Measurements from ENCODE around the gene MZT2B. TPM values are rescaled to one million over a fixed set of nuclear protein-coding genes. Genes with fewer than 3 reads are reported as not detected.
A peak's percentile ranks its signal among the peaks of the same experiment; 100 is the strongest.
"Not testable (repeated sequence)": the region's sequence is repeated elsewhere in the genome, so short reads cannot be mapped to it uniquely, and the experiment has no call there.

Gene MZT2B, protein sequence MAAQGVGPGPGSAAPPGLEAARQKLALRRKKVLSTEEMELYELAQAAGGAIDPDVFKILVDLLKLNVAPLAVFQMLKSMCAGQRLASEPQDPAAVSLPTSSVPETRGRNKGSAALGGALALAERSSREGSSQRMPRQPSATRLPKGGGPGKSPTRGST
- total RNA-seq, result 134 and 254 TPM in 2 replicates
- 47.7 and 54.0 TPM in 2 replicates for polyA plus RNA-seq
- polyA plus RNA-seq (2012), result 229 and 313 TPM in 2 replicates
- polyA minus RNA-seq (ENCODE audit: low replicate concordance), result 5.1 and 11.6 TPM in 2 replicates

DNA sequence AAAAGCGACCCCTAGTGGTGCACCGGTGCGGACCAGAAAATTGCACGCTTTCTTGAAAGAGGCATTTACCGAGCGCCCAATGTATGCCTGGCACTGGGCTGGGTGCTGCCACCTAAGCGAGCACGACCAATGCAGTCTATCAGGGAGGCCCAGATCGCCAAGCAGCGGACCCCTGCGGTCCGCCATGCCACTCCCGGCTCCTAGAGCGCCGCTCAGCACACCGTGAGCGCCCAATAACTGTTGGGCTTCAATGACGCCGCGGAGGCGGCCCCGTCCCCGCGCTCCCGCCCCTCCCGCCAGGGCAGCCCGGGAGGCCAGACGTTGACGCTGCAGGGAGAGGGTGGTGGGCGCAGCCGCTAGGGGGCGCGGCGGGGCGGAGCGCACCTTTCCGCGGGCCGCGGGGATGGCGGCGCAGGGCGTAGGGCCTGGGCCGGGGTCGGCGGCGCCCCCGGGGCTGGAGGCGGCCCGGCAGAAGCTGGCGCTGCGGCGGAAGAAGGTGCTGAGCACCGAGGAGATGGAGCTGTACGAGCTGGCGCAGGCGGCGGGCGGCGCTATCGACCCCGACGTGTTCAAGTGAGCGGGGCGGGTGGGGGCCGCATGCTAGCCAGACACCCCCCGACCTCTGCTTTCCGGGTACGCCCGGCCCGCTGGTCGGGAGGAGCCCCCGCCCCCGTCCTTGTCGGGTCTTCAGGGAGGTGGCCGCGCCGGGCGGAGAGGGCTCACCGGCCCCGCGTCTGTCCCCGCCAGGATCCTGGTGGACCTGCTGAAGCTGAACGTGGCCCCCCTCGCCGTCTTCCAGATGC is at the start of gene MZT2B:
Gene MZT2B, plus strand, starts transcription at position 383 of the 803 bp plus-strand sequence. Its CDS starts 21 bp downstream, at position 404.
- not testable (repeated sequence) for H3K27me3 ChIP-seq (ENCODE audit: control insufficient read depth, insufficient read depth, low read length); H3K36me3 ChIP-seq (ENCODE audit: control insufficient read depth, insufficient read depth, low read length); H3K9me3 ChIP-seq (ENCODE audit: control insufficient read depth, insufficient read depth, low read depth, low read length); H4K20me1 ChIP-seq (ENCODE audit: control insufficient read depth, extremely low read depth, insufficient read depth, low read length); H3K4me1 ChIP-seq (ENCODE audit: control insufficient read depth, extremely low read depth, insufficient read depth, low read length)
- DNase-seq (ENCODE audit: low read depth in 2 of 2), result peak; percentile 77 to 82
- peak within 1 kb of the TSS; percentile 81 to 97 (median 89) for H3K4me3 ChIP-seq (replicated peaks in 1 of 4; ENCODE audit: control extremely low read depth in 1 of 4, insufficient read depth in 1 of 4, low read depth in 3 of 4, low read length in 4 of 4)
- H3K9ac ChIP-seq (ENCODE audit: insufficient read depth, low read length), result peak within 1 kb of the TSS; percentile 89
- peaks cover 59% of the 10 kb centered on the region for H3K79me2 ChIP-seq (ENCODE audit: control insufficient read depth, insufficient read depth, low read length)
- H3K27ac ChIP-seq (ENCODE audit: insufficient read depth, low read length), result peak within 1 kb of the TSS; percentile 90
- H2AFZ ChIP-seq (ENCODE audit: low read length), result peak within 1 kb of the TSS; percentile 81
- TF ChIP-seq, protein P1, sequence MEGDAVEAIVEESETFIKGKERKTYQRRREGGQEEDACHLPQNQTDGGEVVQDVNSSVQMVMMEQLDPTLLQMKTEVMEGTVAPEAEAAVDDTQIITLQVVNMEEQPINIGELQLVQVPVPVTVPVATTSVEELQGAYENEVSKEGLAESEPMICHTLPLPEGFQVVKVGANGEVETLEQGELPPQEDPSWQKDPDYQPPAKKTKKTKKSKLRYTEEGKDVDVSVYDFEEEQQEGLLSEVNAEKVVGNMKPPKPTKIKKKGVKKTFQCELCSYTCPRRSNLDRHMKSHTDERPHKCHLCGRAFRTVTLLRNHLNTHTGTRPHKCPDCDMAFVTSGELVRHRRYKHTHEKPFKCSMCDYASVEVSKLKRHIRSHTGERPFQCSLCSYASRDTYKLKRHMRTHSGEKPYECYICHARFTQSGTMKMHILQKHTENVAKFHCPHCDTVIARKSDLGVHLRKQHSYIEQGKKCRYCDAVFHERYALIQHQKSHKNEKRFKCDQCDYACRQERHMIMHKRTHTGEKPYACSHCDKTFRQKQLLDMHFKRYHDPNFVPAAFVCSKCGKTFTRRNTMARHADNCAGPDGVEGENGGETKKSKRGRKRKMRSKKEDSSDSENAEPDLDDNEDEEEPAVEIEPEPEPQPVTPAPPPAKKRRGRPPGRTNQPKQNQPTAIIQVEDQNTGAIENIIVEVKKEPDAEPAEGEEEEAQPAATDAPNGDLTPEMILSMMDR (conservative IDR thresholded peaks at IDR 0.05 in 1 of 2, IDR thresholded peaks at IDR 0.05 in 1 of 2; ENCODE audit: low read depth in 1 of 2, low read length in 2 of 2), result peak; percentile 42 to 48
- peak within 1 kb of the TSS; percentile 84 for H3K4me2 ChIP-seq (ENCODE audit: extremely low read depth, insufficient read depth, low read length)

DNA sequence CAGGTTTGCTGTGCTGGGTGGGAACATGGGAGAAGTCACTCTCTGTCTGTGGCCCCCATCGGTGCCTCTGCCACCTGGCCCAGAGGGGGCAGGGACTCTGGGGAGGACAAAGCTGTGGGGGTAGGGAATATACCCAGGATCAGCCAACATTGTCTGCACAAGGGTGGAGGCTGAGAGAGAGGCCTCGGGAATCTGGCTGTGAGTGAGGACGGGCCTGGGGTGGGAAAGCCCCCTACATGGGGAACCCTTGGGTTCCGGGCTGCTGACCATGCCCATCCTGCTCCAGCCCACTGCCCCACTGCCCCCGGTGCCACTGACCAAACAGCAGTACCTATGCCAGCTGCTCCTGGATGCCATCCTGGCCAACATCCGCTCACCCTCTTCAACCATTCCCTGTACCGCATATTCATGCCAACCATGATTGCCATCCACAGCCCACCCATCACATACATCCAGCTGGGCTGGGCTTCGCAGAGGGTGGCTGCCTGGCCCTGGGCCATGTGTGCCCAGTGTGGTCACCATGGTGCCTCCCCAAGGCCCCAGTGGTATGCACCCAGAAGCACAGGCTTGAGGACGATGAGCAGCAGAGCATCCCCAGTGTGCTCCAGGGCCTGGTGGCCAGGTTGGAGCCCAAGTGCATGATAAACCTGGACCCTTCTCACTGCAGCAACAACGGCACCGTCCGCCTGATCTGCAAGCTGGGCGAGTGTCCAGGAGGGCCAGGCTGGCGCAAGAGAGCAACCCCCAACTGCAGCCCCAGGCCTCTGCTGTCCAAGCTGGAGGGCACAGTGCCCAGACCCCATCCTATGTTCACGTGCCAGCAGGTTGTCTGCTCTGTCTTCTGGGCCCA is 46.1 kb upstream of the MZT2B start:
- Histone ChIP-seq H3K27me3 (ENCODE audit: control insufficient read depth, insufficient read depth, low read length) (no peaks in the 10 kb centered on the region), H3K36me3 (ENCODE audit: control insufficient read depth, insufficient read depth, low read length) (no peaks in the 10 kb centered on the region), H2AFZ (ENCODE audit: low read length) (no peak overlapping the region), H3K4me2 (ENCODE audit: extremely low read depth, insufficient read depth, low read length) (no peak overlapping the region), H3K79me2 (ENCODE audit: control insufficient read depth, insufficient read depth, low read length) (no peaks in the 10 kb centered on the region), H3K27ac (ENCODE audit: insufficient read depth, low read length) (no peak overlapping the region), H3K9me3 (ENCODE audit: control insufficient read depth, insufficient read depth, low read depth, low read length) (no peaks in the 10 kb centered on the region), H3K9ac (ENCODE audit: insufficient read depth, low read length) (no peak overlapping the region), H3K4me3 (replicated peaks in 1 of 4; ENCODE audit: control extremely low read depth in 1 of 4, insufficient read depth in 1 of 4, low read depth in 3 of 4, low read length in 4 of 4) (no peak overlapping the region), H3K4me1 (ENCODE audit: control insufficient read depth, extremely low read depth, insufficient read depth, low read length) (no peaks in the 10 kb centered on the region), H4K20me1 (ENCODE audit: control insufficient read depth, extremely low read depth, insufficient read depth, low read length) (no peaks in the 10 kb centered on the region)
- no peak for TF ChIP-seq EZH2 (IDR thresholded peaks at IDR 0.05; ENCODE audit: low read length, missing control alignments)
- TF ChIP-seq, protein P1 (conservative IDR thresholded peaks at IDR 0.05 in 1 of 2, IDR thresholded peaks at IDR 0.05 in 1 of 2; ENCODE audit: low read depth in 1 of 2, low read length in 2 of 2), result no peak
- DNase-seq (ENCODE audit: low read depth in 2 of 2), result no peak

DNA sequence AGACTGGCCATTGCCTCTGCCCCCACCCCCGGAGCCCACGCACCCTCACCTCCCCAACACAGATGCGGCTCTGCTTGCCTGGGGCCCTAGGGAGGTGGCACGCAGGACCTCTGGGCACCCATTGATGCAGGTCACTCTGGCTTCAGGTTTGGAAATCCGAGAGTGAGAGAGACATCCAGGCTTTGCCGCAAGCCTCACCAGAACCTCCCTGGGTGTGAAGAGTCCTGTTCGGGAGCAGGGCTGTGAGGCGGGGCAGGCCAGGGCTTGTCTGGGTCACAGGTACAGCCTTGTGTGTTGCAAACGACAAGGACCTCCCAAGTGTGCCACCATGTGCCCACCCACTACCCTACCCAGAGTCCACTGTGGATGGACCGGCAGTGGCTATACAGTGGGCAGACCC is 45.5 kb upstream of the MZT2B start:
- not testable (repeated sequence) for H3K79me2 ChIP-seq (ENCODE audit: control insufficient read depth, insufficient read depth, low read length); H2AFZ ChIP-seq (ENCODE audit: low read length); H3K27me3 ChIP-seq (ENCODE audit: control insufficient read depth, insufficient read depth, low read length); H3K4me2 ChIP-seq (ENCODE audit: extremely low read depth, insufficient read depth, low read length); H3K36me3 ChIP-seq (ENCODE audit: control insufficient read depth, insufficient read depth, low read length); H4K20me1 ChIP-seq (ENCODE audit: control insufficient read depth, extremely low read depth, insufficient read depth, low read length); H3K9me3 ChIP-seq (ENCODE audit: control insufficient read depth, insufficient read depth, low read depth, low read length); H3K9ac ChIP-seq (ENCODE audit: insufficient read depth, low read length); H3K4me3 ChIP-seq (replicated peaks in 1 of 4; ENCODE audit: control extremely low read depth in 1 of 4, insufficient read depth in 1 of 4, low read depth in 3 of 4, low read length in 4 of 4); H3K4me1 ChIP-seq (ENCODE audit: control insufficient read depth, extremely low read depth, insufficient read depth, low read length); H3K27ac ChIP-seq (ENCODE audit: insufficient read depth, low read length); DNase-seq (ENCODE audit: low read depth in 2 of 2)

DNA sequence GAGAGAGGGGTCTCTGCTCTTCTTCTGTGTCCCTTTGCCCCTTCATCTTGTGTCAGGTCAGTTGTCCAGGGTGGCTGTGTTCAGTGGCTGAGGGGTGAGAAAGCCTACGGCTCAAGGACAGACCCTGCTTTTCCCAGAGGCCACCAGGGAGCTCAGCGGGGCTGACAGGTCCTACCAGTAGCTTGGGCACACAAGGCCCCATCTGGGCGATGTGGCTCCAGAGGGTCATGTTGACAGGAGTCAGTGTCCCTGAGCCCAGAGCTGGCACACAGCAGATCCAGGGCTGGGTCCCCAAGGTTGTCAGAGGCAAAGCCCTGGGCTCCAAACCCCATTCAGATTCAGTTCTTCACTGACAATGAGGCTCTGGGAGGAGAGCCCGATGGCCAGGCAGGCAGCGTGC is 44.9 kb upstream of the MZT2B start:
- not testable (repeated sequence) for H3K79me2 ChIP-seq (ENCODE audit: control insufficient read depth, insufficient read depth, low read length); H3K9ac ChIP-seq (ENCODE audit: insufficient read depth, low read length); H4K20me1 ChIP-seq (ENCODE audit: control insufficient read depth, extremely low read depth, insufficient read depth, low read length); H3K27me3 ChIP-seq (ENCODE audit: control insufficient read depth, insufficient read depth, low read length); H3K4me3 ChIP-seq (replicated peaks in 1 of 4; ENCODE audit: control extremely low read depth in 1 of 4, insufficient read depth in 1 of 4, low read depth in 3 of 4, low read length in 4 of 4); H3K36me3 ChIP-seq (ENCODE audit: control insufficient read depth, insufficient read depth, low read length); H3K9me3 ChIP-seq (ENCODE audit: control insufficient read depth, insufficient read depth, low read depth, low read length); H3K4me1 ChIP-seq (ENCODE audit: control insufficient read depth, extremely low read depth, insufficient read depth, low read length); DNase-seq (ENCODE audit: low read depth in 2 of 2); H3K27ac ChIP-seq (ENCODE audit: insufficient read depth, low read length); H3K4me2 ChIP-seq (ENCODE audit: extremely low read depth, insufficient read depth, low read length); H2AFZ ChIP-seq (ENCODE audit: low read length)

DNA sequence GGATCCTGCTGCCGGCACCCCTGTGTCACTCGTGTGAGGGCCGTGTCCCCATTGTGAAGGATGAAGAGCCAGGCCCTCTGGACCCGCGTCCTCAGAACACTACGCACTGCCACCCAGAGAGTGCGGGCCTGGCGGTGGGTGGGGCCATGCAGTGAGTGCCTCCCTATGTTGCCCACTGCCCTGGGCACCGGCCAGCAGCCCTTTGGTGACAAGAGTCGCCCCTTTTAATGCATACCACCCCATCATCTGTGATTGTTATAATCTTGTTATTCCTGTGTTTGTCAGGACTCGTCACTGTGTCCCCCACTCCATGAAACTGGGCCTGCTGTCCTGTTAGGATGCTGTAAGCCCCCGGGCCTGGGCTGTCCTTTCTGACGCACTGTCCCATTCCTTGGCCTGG is 43.7 kb upstream of the MZT2B start:
- not testable (repeated sequence) for H3K9ac ChIP-seq (ENCODE audit: insufficient read depth, low read length); H3K4me3 ChIP-seq (replicated peaks in 1 of 4; ENCODE audit: control extremely low read depth in 1 of 4, insufficient read depth in 1 of 4, low read depth in 3 of 4, low read length in 4 of 4); H3K9me3 ChIP-seq (ENCODE audit: control insufficient read depth, insufficient read depth, low read depth, low read length); H3K79me2 ChIP-seq (ENCODE audit: control insufficient read depth, insufficient read depth, low read length); H4K20me1 ChIP-seq (ENCODE audit: control insufficient read depth, extremely low read depth, insufficient read depth, low read length); H3K27me3 ChIP-seq (ENCODE audit: control insufficient read depth, insufficient read depth, low read length); H3K27ac ChIP-seq (ENCODE audit: insufficient read depth, low read length); H3K36me3 ChIP-seq (ENCODE audit: control insufficient read depth, insufficient read depth, low read length); H3K4me2 ChIP-seq (ENCODE audit: extremely low read depth, insufficient read depth, low read length); H2AFZ ChIP-seq (ENCODE audit: low read length); DNase-seq (ENCODE audit: low read depth in 2 of 2); H3K4me1 ChIP-seq (ENCODE audit: control insufficient read depth, extremely low read depth, insufficient read depth, low read length)

Data from fibroblast of lung (primary cell).